Neural cell (in vitro differentiated cells): Measurements from ENCODE around the gene CCDC77. TPM values are rescaled to one million over a fixed set of nuclear protein-coding genes. Genes with fewer than 3 reads are reported as not detected.

Experiments
- H2AFZ ChIP-seq: fragments of 200-600, 300-800 bp; sonication (generic), shearing (Covaris generic); 2 replicates; pipeline ENCODE4 v1.6.0; 2014; ENCODE audit warnings: low read depth, mild to moderate bottlenecking, antibody characterized with exemption, low read length, moderate library complexity
- H3F3A ChIP-seq: fragments of 200-600 bp; shearing (Covaris generic); 2 replicates; pipeline ENCODE4 v1.6.1; 2016; ENCODE audit warnings: mild to moderate bottlenecking, moderate library complexity, mixed read lengths, antibody characterized with exemption, low read length; ENCODE audit not compliant: insufficient read depth, poor library complexity, severe bottlenecking
- H3K27ac ChIP-seq: fragments of 200-600, 300-800 bp; sonication (generic), shearing (Covaris generic); 2 replicates; pipeline ENCODE4 v1.5.1; 2014; ENCODE audit warnings: mild to moderate bottlenecking, low read length, moderate library complexity
- H3K27me3 ChIP-seq: fragments of 300-800, 200-600 bp; sonication (generic), shearing (Covaris generic); 2 replicates; pipeline ENCODE4 v1.6.0; 2014; ENCODE audit warnings: mild to moderate bottlenecking, low read depth, low read length, moderate library complexity; ENCODE audit not compliant: insufficient read depth
- H3K36me3 ChIP-seq: fragments of 300-800, 200-600 bp; sonication (generic), shearing (Covaris generic); 2 replicates; pipeline ENCODE4 v1.5.1; 2014; ENCODE audit warnings: mild to moderate bottlenecking, antibody characterized with exemption, low read length, moderate library complexity; ENCODE audit not compliant: insufficient read depth
- H3K4me2 ChIP-seq: fragments of 300-800, 200-600 bp; sonication (generic), shearing (Covaris generic); 2 replicates; pipeline ENCODE4 v1.6.0; 2014; ENCODE audit warnings: mild to moderate bottlenecking, low read length
- H3K4me3 ChIP-seq: fragments of 300-800, 200-600 bp; sonication (generic), shearing (Covaris generic); 2 replicates; pipeline ENCODE4 v1.5.1; 2014; ENCODE audit warnings: mild to moderate bottlenecking, low read length, moderate library complexity
- H3K79me2 ChIP-seq: fragments of 200-600 bp; shearing (Covaris generic); replicated peaks from 2 replicates; pipeline ENCODE4 v1.6.0; 2014; ENCODE audit warnings: mild to moderate bottlenecking, low read length, moderate library complexity; ENCODE audit not compliant: insufficient read depth
- H3K9ac ChIP-seq: fragments of 300-800, 200-600 bp; sonication (generic), shearing (Covaris generic); 2 replicates; pipeline ENCODE4 v1.6.1; 2016; ENCODE audit warnings: mild to moderate bottlenecking, low read length, mixed read lengths
- H3K9me2 ChIP-seq: fragments of 200-600 bp; shearing (Covaris generic); 2 replicates; pipeline ENCODE4 v1.6.1; 2016; ENCODE audit warnings: mild to moderate bottlenecking, low read length, mixed read lengths; ENCODE audit not compliant: insufficient read depth
- H3K9me3 ChIP-seq: fragments of 200-600, 300-800 bp; sonication (generic), shearing (Covaris generic); 2 replicates; pipeline ENCODE4 v1.6.1; 2016; ENCODE audit warnings: mild to moderate bottlenecking, mixed run types, low read length, moderate library complexity, mixed read lengths
- H4K20me1 ChIP-seq: fragments of 200-600 bp; shearing (Covaris generic); 2 replicates; pipeline ENCODE4 v1.6.1; 2016; ENCODE audit warnings: mild to moderate bottlenecking, mixed run types; ENCODE audit not compliant: insufficient read depth
- EP300 ChIP-seq: fragments of 450-650 bp; conservative IDR thresholded peaks from 2 replicates; pipeline ENCODE4 v1.6.1; 2014; ENCODE audit warnings: antibody characterized with exemption, mild to moderate bottlenecking, moderate library complexity; ENCODE audit not compliant: poor library complexity, severe bottlenecking
- EZH2 ChIP-seq: fragments of 200-600, 300-800 bp; shearing (Covaris generic), sonication (generic); IDR thresholded peaks from 2 replicates; pipeline ENCODE4 v1.6.1; 2014; ENCODE audit warnings: antibody characterized with exemption, low read length, borderline replicate concordance, mild to moderate bottlenecking; ENCODE audit not compliant: insufficient read depth, poor library complexity, severe bottlenecking
- MXI1 ChIP-seq: fragments of 450-650 bp; conservative IDR thresholded peaks from 2 replicates; pipeline ENCODE4 v1.6.1; 2014; ENCODE audit warnings: antibody characterized with exemption, mild to moderate bottlenecking; ENCODE audit not compliant: poor library complexity, severe bottlenecking
- POLR2AphosphoS5 ChIP-seq: IDR thresholded peaks from 2 replicates; pipeline ENCODE4 v1.6.1; 2012
- RAD21 ChIP-seq: fragments of 450-650 bp; conservative IDR thresholded peaks from 2 replicates; pipeline ENCODE4 v1.6.1; 2014; ENCODE audit warnings: antibody characterized with exemption, mild to moderate bottlenecking, moderate library complexity
- SMC3 ChIP-seq: fragments of 450-650 bp; conservative IDR thresholded peaks from 2 replicates; pipeline ENCODE4 v1.6.1; 2014; ENCODE audit warnings: antibody characterized with exemption, mild to moderate bottlenecking, moderate library complexity; ENCODE audit not compliant: poor library complexity
- TAF1 ChIP-seq: IDR thresholded peaks from 2 replicates; pipeline ENCODE4 v1.6.1; 2012; ENCODE audit warnings: low read depth
- polyA plus RNA-seq: library from polyadenylated mRNA; depleted of rRNA; stranded (reverse); fragments of >200 nt; gene quantifications from 2 replicates; pipeline ENCODE4 v1.2.3, GENCODE V29; 2014
- TF ChIP-seq, protein P1 (sequence below): fragments of 450-650 bp; IDR thresholded peaks from 2 replicates; pipeline ENCODE4 v1.5.1; 2014; ENCODE audit warnings: antibody characterized with exemption, mild to moderate bottlenecking, moderate library complexity; ENCODE audit not compliant: poor library complexity, severe bottlenecking
- TF ChIP-seq, protein P2 (sequence below): IDR thresholded peaks from 2 replicates; pipeline ENCODE4 v1.6.1; 2012; ENCODE audit warnings: borderline replicate concordance

CCDC77 gene
- polyA plus RNA-seq, 1 donor from 2014 or later: 42.9 TPM

DNA sequence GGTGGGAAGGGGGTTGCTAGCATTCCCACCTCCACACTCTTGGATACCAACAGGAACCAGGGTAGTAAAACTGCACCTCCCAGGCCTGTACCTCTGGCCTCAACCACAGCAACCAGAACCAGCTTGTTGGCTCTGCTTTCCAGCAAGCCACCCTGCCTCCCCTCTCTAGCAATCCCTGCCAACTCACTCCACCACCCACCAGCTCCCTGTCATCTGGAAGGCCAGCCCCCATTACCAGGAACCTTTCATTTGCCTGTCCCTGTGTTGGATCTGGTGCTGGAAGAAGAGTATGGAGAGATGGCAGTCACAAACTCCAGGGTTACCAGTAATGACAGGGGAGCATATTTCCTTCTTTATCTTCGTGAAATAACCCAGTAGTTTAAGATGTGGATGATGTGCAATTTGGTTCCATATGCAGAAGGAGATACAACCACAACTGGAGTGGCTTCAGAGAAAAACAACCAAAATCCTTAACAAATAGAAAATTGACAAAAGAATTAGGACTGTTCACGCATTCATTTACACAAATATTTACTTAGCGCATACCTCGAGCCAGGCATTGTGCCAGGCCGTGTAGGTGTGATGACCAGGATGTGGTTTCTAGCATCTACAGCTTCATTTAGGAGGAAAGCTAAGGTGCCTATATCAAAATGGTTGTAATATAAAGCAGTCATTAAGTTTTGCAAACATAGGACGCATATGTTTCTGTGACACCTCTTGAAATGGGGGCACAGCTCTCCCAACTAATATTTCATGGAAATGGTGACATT lies 61.7 kb downstream of the CCDC77 start:
- H3K9me2 ChIP-seq: no peaks in the 10 kb centered on the region
- no peaks in the 10 kb centered on the region for H4K20me1 ChIP-seq
- no peaks in the 10 kb centered on the region for H3K36me3 ChIP-seq
- TF ChIP-seq, protein P1, sequence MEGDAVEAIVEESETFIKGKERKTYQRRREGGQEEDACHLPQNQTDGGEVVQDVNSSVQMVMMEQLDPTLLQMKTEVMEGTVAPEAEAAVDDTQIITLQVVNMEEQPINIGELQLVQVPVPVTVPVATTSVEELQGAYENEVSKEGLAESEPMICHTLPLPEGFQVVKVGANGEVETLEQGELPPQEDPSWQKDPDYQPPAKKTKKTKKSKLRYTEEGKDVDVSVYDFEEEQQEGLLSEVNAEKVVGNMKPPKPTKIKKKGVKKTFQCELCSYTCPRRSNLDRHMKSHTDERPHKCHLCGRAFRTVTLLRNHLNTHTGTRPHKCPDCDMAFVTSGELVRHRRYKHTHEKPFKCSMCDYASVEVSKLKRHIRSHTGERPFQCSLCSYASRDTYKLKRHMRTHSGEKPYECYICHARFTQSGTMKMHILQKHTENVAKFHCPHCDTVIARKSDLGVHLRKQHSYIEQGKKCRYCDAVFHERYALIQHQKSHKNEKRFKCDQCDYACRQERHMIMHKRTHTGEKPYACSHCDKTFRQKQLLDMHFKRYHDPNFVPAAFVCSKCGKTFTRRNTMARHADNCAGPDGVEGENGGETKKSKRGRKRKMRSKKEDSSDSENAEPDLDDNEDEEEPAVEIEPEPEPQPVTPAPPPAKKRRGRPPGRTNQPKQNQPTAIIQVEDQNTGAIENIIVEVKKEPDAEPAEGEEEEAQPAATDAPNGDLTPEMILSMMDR: no peak
- H3K27ac ChIP-seq: no peak overlapping the region
- H3K79me2 ChIP-seq: no peaks in the 10 kb centered on the region
- no peak overlapping the region for H2AFZ ChIP-seq
- no peak overlapping the region for H3K4me2 ChIP-seq
- no peaks in the 10 kb centered on the region for H3F3A ChIP-seq
- H3K4me3 ChIP-seq: no peak overlapping the region
- no peaks in the 10 kb centered on the region for H3K9me3 ChIP-seq
- H3K9ac ChIP-seq: no peak overlapping the region
- peaks cover 25% of the 10 kb centered on the region for H3K27me3 ChIP-seq

DNA sequence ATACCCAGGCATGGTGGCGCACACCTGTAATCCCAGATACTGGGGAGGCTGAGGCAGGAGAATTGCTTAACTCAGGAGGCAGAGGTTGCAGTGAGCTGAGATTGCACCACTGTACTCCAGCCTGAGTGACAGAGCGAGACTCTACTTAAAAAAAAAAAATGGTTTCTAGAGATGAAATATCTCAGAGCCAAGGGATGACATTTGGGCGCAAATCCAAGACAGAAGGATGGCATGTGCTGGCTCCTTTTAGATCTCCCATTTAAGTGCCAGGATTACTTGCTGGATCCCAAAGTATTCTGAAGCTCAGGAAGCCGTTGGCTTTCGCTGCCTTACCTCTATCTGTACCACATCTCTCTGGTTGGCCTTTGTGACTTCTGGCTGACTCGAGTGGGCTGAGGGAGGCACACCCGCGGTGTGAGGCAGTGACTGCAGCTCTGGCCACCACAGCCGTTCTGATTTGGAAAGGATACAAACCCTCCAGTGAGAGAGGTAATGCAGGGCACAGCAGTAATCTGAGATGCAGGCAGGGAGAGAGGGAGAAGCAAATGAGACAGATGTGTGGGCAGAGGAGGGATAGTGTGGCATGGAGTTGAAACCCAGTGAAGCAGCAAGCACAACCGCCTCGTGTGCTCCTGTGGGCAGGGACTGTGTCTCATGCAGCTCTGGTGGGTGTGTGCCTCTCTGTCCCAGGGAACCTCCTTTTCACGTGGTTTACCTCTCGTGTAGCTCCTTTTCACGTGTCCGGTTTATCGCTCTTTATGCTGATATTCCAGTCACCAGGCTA lies 63.2 kb downstream of the CCDC77 start:
- Histone ChIP-seq H3K27ac (no peak overlapping the region), H3K36me3 (no peaks in the 10 kb centered on the region), H3K9me3 (no peaks in the 10 kb centered on the region), H3K27me3 (peaks cover 22% of the 10 kb centered on the region), H3K9ac (no peak overlapping the region), H3K9me2 (no peaks in the 10 kb centered on the region), H4K20me1 (no peaks in the 10 kb centered on the region), H3K79me2 (no peaks in the 10 kb centered on the region), H2AFZ (no peak overlapping the region), H3F3A (no peaks in the 10 kb centered on the region), H3K4me3 (no peak overlapping the region), H3K4me2 (no peak overlapping the region)
- no peak for TF ChIP-seq RAD21
- TF ChIP-seq TAF1: no peak
- TF ChIP-seq EP300: no peak
- TF ChIP-seq, protein P1: no peak
- TF ChIP-seq, protein P2, sequence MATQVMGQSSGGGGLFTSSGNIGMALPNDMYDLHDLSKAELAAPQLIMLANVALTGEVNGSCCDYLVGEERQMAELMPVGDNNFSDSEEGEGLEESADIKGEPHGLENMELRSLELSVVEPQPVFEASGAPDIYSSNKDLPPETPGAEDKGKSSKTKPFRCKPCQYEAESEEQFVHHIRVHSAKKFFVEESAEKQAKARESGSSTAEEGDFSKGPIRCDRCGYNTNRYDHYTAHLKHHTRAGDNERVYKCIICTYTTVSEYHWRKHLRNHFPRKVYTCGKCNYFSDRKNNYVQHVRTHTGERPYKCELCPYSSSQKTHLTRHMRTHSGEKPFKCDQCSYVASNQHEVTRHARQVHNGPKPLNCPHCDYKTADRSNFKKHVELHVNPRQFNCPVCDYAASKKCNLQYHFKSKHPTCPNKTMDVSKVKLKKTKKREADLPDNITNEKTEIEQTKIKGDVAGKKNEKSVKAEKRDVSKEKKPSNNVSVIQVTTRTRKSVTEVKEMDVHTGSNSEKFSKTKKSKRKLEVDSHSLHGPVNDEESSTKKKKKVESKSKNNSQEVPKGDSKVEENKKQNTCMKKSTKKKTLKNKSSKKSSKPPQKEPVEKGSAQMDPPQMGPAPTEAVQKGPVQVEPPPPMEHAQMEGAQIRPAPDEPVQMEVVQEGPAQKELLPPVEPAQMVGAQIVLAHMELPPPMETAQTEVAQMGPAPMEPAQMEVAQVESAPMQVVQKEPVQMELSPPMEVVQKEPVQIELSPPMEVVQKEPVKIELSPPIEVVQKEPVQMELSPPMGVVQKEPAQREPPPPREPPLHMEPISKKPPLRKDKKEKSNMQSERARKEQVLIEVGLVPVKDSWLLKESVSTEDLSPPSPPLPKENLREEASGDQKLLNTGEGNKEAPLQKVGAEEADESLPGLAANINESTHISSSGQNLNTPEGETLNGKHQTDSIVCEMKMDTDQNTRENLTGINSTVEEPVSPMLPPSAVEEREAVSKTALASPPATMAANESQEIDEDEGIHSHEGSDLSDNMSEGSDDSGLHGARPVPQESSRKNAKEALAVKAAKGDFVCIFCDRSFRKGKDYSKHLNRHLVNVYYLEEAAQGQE: no peak
- no peak for TF ChIP-seq POLR2AphosphoS5
- TF ChIP-seq SMC3: no peak
- TF ChIP-seq EZH2: no peak
- no peak for TF ChIP-seq MXI1
